ENCODE measurements around the gene BSPRY.

- TF ChIP-seq REST (IDR thresholded peaks at IDR 0.05; ENCODE audit: insufficient replicate concordance, low read depth): no peak
- TF ChIP-seq CTCF (IDR thresholded peaks at IDR 0.05; ENCODE audit: insufficient read depth, low read length): no peak
- TF ChIP-seq GABPA (IDR thresholded peaks at IDR 0.05; ENCODE audit: low read depth): no peak
- TF ChIP-seq SPI1 (IDR thresholded peaks at IDR 0.05; ENCODE audit: borderline replicate concordance, low read depth): no peak
- no peak for TF ChIP-seq POLR2AphosphoS5 (IDR thresholded peaks at IDR 0.05; ENCODE audit: low read depth)
These were observed 37.4 kb upstream of the BSPRY start for GRCh38 chr9:113311961-113312360.

Measured in HL-60 (cell line).